T-helper 2 cell (primary cell): ENCODE results near the gene JAZF1.

Source experiments
- DNase-seq, 5 experiments: peaks; one replicate each; pipeline versions ENCODE4 v3.0.0 to v3.0.0-alpha.2; 2012 to 2022

Gene JAZF1

GRCh38 chr7:27799212-27799611 lies 381.4 kb downstream of the JAZF1 start:
- DNase-seq, result no peak

- DNase-seq, result no peak
These were observed 384.6 kb downstream of the JAZF1 start for GRCh38 chr7:27795977-27796376.

- DNase-seq, result no peak
These were observed 386.8 kb downstream of the JAZF1 start for GRCh38 chr7:27793780-27794179.

- no peak for DNase-seq
These were observed 392.2 kb downstream of the JAZF1 start for GRCh38 chr7:27788437-27788836.

- peak in 2 of 5 experiments; percentile 26 to 72 for DNase-seq
These were observed 396.1 kb downstream of the JAZF1 start for GRCh38 chr7:27784399-27785053.

GRCh38 chr7:27782849-27783248 lies 397.7 kb downstream of the JAZF1 start:
- DNase-seq, result peak in 1 of 5 experiments; percentile 29

- DNase-seq, result no peak
These were observed 399.4 kb downstream of the JAZF1 start for GRCh38 chr7:27781188-27781587.
